ENCODE measurements around the gene CTNNBL1. TPM values are rescaled to one million over a fixed set of nuclear protein-coding genes. Genes with fewer than 3 reads are reported as not detected.

CTNNBL1 gene
- total RNA-seq, 1 donor from 2014 or later, result 33.3 TPM

- H3K27ac ChIP-seq, result no peak overlapping the region
- no peak overlapping the region for H3K4me3 ChIP-seq
- H3K36me3 ChIP-seq, result peaks cover 35 to 50% of the 10 kb centered on the region in 2 donors
- DNase-seq (ENCODE audit: low spot score in 2 of 2), result no peak
- intact Hi-C loops (cut with DNase I), result no loop called here
- H3K27me3 ChIP-seq, result no peaks in the 10 kb centered on the region
- TF ChIP-seq CTCF (IDR thresholded peaks at IDR 0.05), result no peak
- no peaks in the 10 kb centered on the region for H3K4me1 ChIP-seq
- H3K9me3 ChIP-seq, result no peaks in the 10 kb centered on the region
Observed at GRCh38 chr20:37848706-37849105, 154.9 kb downstream of the CTNNBL1 start.

- no peak for TF ChIP-seq CTCF (IDR thresholded peaks at IDR 0.05)
- DNase-seq (ENCODE audit: low spot score in 2 of 2), result no peak
- intact Hi-C loops (cut with DNase I), result no loop called here
- Histone ChIP-seq H3K36me3 (peaks cover 35 to 47% of the 10 kb centered on the region in 2 donors), H3K27me3 (no peaks in the 10 kb centered on the region), H3K27ac (no peak overlapping the region), H3K4me1 (no peaks in the 10 kb centered on the region), H3K9me3 (no peaks in the 10 kb centered on the region), H3K4me3 (no peak overlapping the region)
Observed at GRCh38 chr20:37849156-37849555, 155.3 kb downstream of the CTNNBL1 start.

- Histone ChIP-seq H3K9me3 (no peaks in the 10 kb centered on the region), H3K36me3 (peaks cover 36 to 46% of the 10 kb centered on the region in 2 donors), H3K4me1 (no peaks in the 10 kb centered on the region), H3K4me3 (no peak overlapping the region), H3K27ac (no peak overlapping the region), H3K27me3 (no peaks in the 10 kb centered on the region)
- no peak for DNase-seq (ENCODE audit: low spot score in 2 of 2)
- TF ChIP-seq CTCF (IDR thresholded peaks at IDR 0.05), result no peak
- intact Hi-C loops (cut with DNase I), result no loop called here
Observed at GRCh38 chr20:37849566-37849965, 155.7 kb downstream of the CTNNBL1 start.

GRCh38 chr20:37850036-37850592, 156.3 kb downstream of the CTNNBL1 start:
- intact Hi-C loops (cut with DNase I), result no loop called here
- peaks cover 35 to 41% of the 10 kb centered on the region in 2 donors for H3K36me3 ChIP-seq

GRCh38 chr20:37850724-37851355, 157.0 kb downstream of the CTNNBL1 start:
- Histone ChIP-seq H3K9me3 (no peaks in the 10 kb centered on the region), H3K36me3 (peaks cover 28 to 35% of the 10 kb centered on the region in 2 donors), H3K4me1 (no peaks in the 10 kb centered on the region), H3K4me3 (no peak overlapping the region), H3K27ac (no peak overlapping the region), H3K27me3 (no peaks in the 10 kb centered on the region)
- TF ChIP-seq CTCF (IDR thresholded peaks at IDR 0.05), result no peak
- DNase-seq (ENCODE audit: low spot score in 2 of 2), result no peak
- intact Hi-C loops (cut with DNase I), result no loop called here

More at GRCh38 chr20:37850036-37850592, 156.3 kb downstream of the CTNNBL1 start:
- no peak overlapping the region for H3K4me3 ChIP-seq
- no peak for DNase-seq (ENCODE audit: low spot score in 2 of 2)
- no peak for TF ChIP-seq CTCF (IDR thresholded peaks at IDR 0.05)
- no peaks in the 10 kb centered on the region for H3K4me1 ChIP-seq
- no peaks in the 10 kb centered on the region for H3K27me3 ChIP-seq
- no peak overlapping the region for H3K27ac ChIP-seq
- H3K9me3 ChIP-seq, result no peaks in the 10 kb centered on the region
